ENCODE data around the gene CEP131.

DNA sequence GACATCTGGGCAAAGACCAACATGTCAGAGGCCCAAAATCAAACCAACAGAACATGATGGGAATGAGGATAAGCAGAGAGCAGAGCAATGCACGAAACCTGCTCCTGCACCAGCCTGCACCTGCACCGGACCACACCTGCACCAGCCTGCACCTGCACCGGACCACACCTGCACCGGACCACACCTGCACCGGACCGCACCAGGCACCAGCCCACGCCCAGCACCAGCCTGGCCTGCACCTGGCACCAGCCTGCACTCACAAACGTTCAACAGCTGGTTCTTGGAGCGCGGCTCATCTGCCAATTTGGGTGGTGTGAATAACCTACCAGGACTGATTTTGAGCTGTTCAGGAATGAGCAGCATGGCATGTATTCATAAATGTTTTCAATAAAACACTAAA, 18.2 kb downstream of the CEP131 start:
- TF ChIP-seq, protein P1, sequence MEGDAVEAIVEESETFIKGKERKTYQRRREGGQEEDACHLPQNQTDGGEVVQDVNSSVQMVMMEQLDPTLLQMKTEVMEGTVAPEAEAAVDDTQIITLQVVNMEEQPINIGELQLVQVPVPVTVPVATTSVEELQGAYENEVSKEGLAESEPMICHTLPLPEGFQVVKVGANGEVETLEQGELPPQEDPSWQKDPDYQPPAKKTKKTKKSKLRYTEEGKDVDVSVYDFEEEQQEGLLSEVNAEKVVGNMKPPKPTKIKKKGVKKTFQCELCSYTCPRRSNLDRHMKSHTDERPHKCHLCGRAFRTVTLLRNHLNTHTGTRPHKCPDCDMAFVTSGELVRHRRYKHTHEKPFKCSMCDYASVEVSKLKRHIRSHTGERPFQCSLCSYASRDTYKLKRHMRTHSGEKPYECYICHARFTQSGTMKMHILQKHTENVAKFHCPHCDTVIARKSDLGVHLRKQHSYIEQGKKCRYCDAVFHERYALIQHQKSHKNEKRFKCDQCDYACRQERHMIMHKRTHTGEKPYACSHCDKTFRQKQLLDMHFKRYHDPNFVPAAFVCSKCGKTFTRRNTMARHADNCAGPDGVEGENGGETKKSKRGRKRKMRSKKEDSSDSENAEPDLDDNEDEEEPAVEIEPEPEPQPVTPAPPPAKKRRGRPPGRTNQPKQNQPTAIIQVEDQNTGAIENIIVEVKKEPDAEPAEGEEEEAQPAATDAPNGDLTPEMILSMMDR (IDR thresholded peaks at IDR 0.05; ENCODE audit: insufficient read depth, low read length, poor library complexity, severe bottlenecking), result no peak
- TF ChIP-seq EZH2phosphoT487 (conservative IDR thresholded peaks at IDR 0.05; ENCODE audit: low read length), result no peak

Data from SU-DHL-6 (cell line).